ENCODE data around the gene TRIM7.

Gene TRIM7

GRCh38 chr5:181204826-181205760, at the start of gene TRIM7:
Gene TRIM7 (minus strand): TSS chr5:181205196. CDS start chr5:181205110, 86 bp downstream.
- no peak for DNase-seq

GRCh38 chr5:181248277-181248676, 43.3 kb upstream of the TRIM7 start:
- DNase-seq, result no peak

- no peak for DNase-seq
Measured at GRCh38 chr5:181246276-181247049, 41.5 kb upstream of the TRIM7 start.

DNA sequence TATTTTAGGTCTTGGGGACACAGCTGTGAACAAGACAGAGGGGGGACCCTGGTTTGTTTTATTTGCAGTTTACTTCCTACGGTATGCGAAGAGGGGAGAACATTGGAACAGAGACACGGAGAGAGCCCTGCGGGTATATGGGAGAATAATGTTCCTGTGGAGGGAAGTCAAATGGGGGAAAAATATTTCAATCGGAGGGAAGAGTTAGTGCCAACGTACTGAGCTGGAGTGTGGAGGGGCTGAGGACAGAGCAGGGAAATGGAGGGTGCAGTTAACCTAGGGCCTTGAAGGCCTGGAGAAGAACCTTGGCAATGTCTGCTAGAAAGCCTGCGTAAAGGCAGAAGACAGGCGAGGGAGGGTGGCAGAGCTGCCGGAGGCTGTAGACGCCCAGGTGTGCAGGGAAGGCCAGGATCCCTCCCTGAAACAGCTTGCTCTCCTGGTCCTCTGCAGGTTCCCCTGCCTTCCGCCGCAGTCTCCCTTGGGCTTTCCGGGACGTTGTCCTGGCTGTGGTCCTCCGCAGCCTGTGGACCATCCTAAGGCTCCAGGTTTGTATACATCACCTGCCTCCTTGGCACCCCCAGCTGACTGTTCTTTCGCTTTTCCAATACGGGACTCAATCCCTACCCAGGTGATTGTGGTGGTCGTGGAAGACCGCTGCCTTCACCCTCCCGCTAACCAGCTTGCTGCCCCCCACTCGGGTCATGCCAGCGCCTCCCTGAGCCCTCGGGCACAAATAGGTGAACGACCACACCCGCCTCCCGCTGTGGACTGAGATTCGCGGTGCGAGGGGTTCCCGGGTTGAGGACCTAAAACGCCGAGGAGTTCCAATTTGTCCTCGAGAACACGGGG, 40.7 kb upstream of the TRIM7 start:
- no peak for DNase-seq

GRCh38 chr5:181243564-181244343, 38.8 kb upstream of the TRIM7 start, which contains the start of gene RACK1:
Gene RACK1 (minus strand): TSS chr5:181243906. CDS start chr5:181243800, 106 bp downstream.
- no peak for DNase-seq

DNA sequence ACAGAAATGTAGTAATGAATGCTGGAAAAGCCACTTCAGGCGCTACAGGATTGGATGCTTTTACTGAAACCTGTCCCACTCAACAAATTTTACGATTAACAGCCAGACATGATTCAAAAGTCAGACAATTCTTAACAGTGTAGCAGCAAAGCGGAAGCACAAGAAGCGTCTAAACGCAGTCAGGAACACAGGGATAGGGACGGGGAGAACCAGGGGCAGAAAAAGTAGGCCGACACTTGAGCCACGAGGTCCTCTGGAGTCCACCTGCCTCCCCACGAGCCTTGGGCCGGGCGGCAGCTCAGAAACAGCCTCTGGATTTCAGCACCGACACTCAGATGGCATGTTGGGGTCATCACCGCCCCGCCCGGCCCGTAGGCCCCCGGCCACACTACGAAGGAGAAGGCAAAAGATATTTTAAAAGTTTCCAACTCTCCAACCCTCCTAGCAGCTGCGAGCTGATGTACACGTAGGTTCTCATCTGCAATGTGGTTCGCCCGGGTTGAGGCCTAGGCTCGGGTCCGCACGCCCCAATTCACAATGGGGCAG, 38.1 kb upstream of the TRIM7 start:
- DNase-seq, result no peak

- no peak for DNase-seq
Measured at GRCh38 chr5:181242031-181242451, 37.0 kb upstream of the TRIM7 start.

DNA sequence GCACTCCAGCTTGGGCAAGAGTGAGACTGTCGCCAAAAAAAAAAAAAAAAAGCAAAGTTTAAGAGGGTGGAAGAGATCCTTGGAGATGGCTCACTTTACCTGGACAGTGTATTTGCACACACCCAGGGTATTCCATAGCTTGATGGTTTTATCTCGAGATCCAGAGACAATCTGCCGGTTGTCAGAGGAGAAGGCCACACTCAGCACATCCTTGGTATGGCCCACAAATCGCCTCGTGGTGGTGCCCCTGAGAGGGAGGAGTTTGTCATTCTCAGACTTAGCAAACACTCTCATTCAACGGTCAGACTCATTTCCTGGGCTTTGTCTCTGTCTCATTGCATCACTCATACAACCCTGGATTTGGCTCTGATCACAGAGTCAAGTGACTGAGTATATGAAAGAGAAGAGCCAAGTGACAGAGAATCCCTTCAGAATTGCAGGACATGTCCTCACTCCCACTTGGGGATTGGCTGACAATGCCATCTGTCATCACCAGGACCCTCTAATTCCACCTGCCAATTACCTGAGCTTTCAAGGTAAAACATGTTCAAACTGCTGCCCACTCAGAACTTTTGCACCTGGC, 36.5 kb upstream of the TRIM7 start:
- DNase-seq, result no peak

DNA sequence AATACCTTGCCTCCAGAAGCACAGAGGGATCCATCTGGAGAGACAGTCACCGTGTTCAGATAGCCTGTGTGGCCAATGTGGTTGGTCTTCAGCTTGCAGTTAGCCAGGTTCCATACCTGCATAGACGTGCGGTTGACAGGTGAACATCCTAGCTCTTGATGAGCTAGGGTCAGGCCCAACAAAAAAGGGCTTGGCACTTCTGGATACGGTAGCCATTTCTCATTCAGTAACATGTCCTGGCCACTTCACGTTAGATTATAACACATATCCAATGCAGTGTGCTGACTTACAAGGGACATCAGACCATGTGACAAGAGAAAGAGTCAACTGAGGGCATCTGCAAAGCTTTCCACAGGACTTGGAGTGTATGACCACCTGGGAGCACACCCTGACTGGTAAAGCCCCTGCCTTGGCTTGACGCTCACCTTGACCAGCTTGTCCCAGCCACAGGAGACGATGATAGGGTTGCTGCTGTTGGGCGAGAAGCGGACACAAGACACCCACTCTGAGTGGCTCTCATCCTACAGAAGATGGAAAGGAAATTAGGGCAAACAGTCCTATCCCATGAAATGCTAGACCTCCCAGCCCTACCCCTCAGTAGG, 34.2 kb upstream of the TRIM7 start:
- DNase-seq, result no peak

- no peak for DNase-seq
Measured at GRCh38 chr5:181237729-181238385, 32.9 kb upstream of the TRIM7 start.

DNA sequence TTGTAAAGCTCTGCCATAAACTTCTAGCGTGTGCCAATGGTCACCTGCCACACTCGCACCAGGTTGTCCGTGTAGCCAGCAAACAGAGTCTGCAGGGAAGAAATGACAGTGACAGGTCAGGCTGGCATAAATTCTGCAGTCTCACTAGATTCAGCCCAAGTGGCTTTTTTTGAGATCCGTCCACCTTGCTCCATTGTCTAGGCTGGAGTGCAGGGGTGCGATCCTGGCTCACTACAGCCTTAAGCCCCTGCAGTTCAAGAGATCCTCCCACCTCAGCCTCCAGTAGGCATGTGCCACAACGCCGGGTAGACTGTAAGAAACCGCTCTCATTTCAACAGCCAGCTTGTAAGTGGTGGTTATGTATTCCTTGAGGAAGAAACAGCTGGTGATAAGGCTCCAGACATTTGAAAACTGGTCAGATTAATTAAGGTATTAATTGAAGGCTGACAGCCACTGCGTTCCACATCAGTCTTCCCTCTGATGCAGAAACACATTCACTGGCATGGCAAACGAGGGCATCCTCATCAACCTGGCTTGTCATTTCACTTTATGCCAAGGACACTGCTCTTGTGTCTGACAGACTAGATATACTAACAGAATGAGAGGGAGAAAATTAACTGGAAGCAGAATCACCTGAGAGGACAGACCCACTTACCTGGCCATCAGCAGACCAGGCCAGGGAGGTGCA, 32.1 kb upstream of the TRIM7 start:
- no peak for DNase-seq

GRCh38 chr5:181236471-181236870, 31.5 kb upstream of the TRIM7 start:
- no peak for DNase-seq

DNA sequence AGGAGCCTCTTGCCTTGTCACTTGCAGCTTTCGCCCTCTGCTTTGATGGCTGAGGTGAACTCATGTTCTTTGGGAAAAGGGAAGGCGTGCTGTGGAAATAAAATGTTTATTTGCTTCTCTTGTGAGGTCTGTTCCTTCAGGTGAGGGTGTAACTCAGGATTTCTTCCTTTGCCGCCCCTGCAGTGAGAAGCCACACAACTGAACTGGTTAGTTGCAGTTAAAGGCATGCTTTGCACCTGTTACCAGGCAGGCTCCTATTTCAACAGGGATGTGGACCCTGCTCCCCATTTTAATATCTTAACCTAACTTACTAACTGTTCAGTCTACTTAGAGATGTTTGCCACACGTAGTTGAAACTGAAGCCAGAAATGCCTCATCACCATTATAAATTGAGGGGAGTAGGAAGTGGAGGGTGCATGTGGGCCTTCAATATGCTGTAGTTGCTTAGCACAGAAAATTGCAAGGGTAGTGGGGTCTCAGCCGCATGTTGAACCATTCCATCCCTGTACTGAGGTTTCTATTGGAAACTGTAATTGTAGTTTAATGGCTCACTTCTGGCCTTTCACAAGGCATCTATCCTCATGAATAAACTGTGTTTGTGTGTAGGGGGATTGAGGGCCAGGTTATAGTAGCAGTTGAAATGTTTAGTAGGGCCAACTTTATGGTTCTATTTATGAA, 30.8 kb upstream of the TRIM7 start:
- DNase-seq, result no peak

GRCh38 chr5:181235323-181235688, 30.3 kb upstream of the TRIM7 start:
- DNase-seq, result no peak

- no peak for DNase-seq
Measured at GRCh38 chr5:181234455-181235306, 29.7 kb upstream of the TRIM7 start.

DNA sequence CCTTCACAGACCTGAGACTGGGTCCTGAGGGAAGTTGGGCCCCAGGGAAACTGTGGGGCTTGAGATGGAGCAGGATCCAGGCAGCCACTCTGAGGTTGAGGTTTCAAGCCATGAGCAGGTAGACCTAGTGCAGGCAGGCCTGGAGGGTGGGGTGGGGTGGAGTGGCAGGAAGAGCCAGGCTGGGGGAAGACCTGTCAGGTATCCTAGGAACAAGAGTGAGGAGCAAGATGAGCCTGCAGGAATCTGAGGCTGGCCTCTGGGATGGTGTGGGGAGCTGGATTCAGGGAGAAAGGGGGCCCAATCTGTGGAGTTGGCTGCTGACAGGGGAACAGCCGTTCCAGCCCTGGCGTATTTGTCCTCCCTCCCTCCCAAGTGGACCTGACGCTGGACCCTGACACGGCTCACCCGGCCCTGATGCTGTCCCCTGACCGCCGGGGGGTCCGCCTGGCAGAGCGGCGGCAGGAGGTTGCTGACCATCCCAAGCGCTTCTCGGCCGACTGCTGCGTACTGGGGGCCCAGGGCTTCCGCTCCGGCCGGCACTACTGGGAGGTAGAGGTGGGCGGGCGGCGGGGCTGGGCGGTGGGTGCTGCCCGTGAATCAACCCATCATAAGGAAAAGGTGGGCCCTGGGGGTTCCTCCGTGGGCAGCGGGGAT, 28.9 kb upstream of the TRIM7 start:
- DNase-seq, result no peak

- no peak for DNase-seq
Measured at GRCh38 chr5:181233088-181233800, 28.2 kb upstream of the TRIM7 start.

Data from NCI-H2029 treated with DMSO at 0.1 percent for 48 hours (cell line).